Ectodermal cell (in vitro differentiated cells): ENCODE measurements around the gene LZTFL1.

Source experiments
- H3K27ac ChIP-seq: 2 replicates; pipeline ENCODE4 v1.7.0; 2013; ENCODE audit warnings: mild to moderate bottlenecking, low read depth, low read length; ENCODE audit not compliant: insufficient read depth, poor library complexity, severe bottlenecking
- H3K27me3 ChIP-seq: 2 replicates; pipeline ENCODE4 v1.7.0; 2013; ENCODE audit warnings: mild to moderate bottlenecking, low read length; ENCODE audit not compliant: insufficient read depth, control insufficient read depth, poor library complexity, severe bottlenecking
- H3K36me3 ChIP-seq: one replicate; pipeline ENCODE4 v1.7.0; 2013; ENCODE audit warnings: low read length; ENCODE audit not compliant: control insufficient read depth, insufficient read depth
- H3K4me1 ChIP-seq: one replicate; pipeline ENCODE4 v1.7.0; 2013; ENCODE audit warnings: low read length; ENCODE audit not compliant: control insufficient read depth, insufficient read depth
- H3K4me3 ChIP-seq: 2 replicates; pipeline ENCODE4 v1.7.0; 2013; ENCODE audit warnings: low read depth, low read length, control low read depth; ENCODE audit not compliant: insufficient read depth
- H3K9me3 ChIP-seq: 2 replicates; pipeline ENCODE4 v1.7.0; 2013; ENCODE audit warnings: mild to moderate bottlenecking, low read length, moderate library complexity; ENCODE audit not compliant: control insufficient read depth
- WGBS, 2 experiments: methylation state at CpG; one replicate each; pipeline ENCODE4 v1.1.7; 2013; ENCODE audit warnings: missing lambda C conversion rate in 2 of 2; 5-methylcytosine and 5-hydroxymethylcytosine counted together

LZTFL1 gene

DNA sequence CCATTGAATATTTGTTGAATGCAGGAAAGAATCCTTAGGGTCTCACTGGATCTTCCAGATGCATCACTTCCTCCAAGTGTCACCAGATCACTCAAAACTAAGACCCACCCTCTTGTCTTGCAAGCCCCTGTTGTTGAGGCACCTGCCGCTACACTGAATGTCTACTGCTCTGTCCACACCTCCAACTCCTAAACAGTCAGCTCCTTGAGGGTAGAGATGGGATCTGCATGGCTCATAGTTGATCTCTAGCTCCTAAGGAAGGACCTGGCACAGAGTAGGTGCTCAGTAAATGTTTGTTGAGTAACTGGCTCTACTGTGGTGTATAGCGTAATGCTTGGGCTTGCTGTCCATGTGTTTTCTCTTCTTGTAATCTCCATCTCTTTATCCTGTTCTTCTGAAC is 54.4 kb downstream of the LZTFL1 start:
- Histone ChIP-seq H3K9me3 (peaks cover 2% of the 10 kb centered on the region), H3K27ac (no peak overlapping the region), H3K4me3 (no peak overlapping the region), H3K27me3 (peaks cover under 1% of the 10 kb centered on the region), H3K4me1 (no peaks in the 10 kb centered on the region), H3K36me3 (no peaks in the 10 kb centered on the region)
- WGBS, 2 experiments = 83 to 94% methylated on average over 2 of the region's 2 CpGs

GRCh38 chr3:45786801-45787495 is 55.0 kb downstream of the LZTFL1 start:
- WGBS, 2 experiments = 74 to 80% methylated on average over 4 of the region's 4 CpGs
- H3K9me3 ChIP-seq = peaks cover 2% of the 10 kb centered on the region
- no peak overlapping the region for H3K27ac ChIP-seq
- no peak overlapping the region for H3K4me3 ChIP-seq
- no peaks in the 10 kb centered on the region for H3K27me3 ChIP-seq
- H3K36me3 ChIP-seq = no peaks in the 10 kb centered on the region
- no peaks in the 10 kb centered on the region for H3K4me1 ChIP-seq

DNA sequence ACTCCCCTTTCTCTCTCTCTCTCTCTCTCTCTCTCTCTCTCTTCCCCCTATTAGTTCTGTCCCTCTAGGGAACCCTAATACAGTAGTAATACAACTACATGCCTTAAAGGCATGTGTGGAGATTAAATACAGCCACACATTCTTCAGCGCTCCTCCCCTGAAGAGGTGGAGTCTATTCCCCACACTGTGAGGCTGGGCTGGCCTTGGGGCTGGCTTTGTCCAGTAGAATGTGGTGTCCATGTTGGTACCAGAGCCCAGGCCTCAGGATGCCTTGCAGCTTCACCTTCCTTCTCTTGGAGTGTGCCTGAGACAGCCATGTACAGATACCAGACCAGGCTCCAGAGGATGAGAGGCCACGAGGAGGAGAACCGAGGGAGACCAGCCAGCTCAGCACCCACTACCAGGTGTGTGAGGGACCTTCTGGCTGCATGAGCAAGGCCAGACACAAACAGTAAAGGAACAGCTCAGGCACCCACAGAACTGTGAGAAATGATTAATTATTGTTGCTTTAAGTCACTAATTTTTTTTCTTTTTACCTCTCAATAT is 56.2 kb downstream of the LZTFL1 start:
- WGBS, 2 experiments = 88 to 93% methylated on average over 3 of the region's 3 CpGs
- no peaks in the 10 kb centered on the region for H3K36me3 ChIP-seq
- no peak overlapping the region for H3K27ac ChIP-seq

DNA sequence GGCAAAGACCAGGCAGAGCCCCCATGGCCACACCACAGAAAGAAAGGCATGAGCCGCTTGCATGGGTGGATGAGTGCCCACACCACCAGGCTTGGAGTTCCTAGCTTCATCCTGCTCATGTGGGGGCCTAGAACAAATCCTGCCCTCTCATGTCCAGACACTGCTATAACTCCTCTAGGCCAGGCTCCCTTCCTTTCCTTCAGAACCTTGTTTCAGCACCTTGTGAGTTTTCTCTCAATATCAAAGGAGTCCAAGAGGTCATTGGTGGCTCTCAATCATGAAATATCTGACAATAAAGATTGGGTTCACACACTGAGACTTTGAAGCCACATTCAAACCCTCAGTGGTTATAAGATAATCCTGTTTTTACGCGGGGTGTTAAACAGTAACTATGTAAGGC is 58.3 kb downstream of the LZTFL1 start:
- Histone ChIP-seq H3K27me3 (no peaks in the 10 kb centered on the region), H3K36me3 (no peaks in the 10 kb centered on the region), H3K4me1 (no peaks in the 10 kb centered on the region), H3K4me3 (no peak overlapping the region), H3K27ac (no peak overlapping the region), H3K9me3 (no peaks in the 10 kb centered on the region)
- WGBS, 2 experiments = 93 to 95% methylated on average over 3 of the region's 3 CpGs

More for the DNA sequence above, 56.2 kb downstream of the LZTFL1 start:
- H3K9me3 ChIP-seq = peaks cover 2% of the 10 kb centered on the region
- no peaks in the 10 kb centered on the region for H3K4me1 ChIP-seq
- H3K27me3 ChIP-seq = no peaks in the 10 kb centered on the region
- H3K4me3 ChIP-seq = no peak overlapping the region

DNA sequence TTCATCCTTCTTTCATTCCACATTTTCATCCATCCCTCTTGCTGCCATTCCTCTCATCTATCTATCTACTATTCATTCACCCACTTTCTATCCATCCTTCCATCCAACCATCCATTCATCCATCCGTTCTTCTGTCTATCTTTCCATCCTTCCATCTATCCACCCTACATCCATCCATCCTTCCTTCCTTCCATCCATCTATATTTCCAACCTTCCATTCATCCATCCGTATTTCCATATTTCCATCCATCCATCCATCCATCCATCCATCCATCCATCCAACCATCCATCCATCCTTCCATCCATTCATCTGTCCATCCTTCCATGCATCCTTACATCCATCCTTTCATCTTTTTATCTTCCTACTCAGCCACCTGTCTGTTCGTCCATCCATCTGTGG is 59.5 kb downstream of the LZTFL1 start:
- WGBS, 2 experiments = 87% methylated on average over 3 of the region's 3 CpGs
- Histone ChIP-seq H3K4me1 (no peaks in the 10 kb centered on the region), H3K4me3 (no peak overlapping the region), H3K9me3 (no peaks in the 10 kb centered on the region), H3K36me3 (no peaks in the 10 kb centered on the region), H3K27ac (no peak overlapping the region), H3K27me3 (no peaks in the 10 kb centered on the region)

- Histone ChIP-seq H3K27me3 (no peaks in the 10 kb centered on the region), H3K27ac (no peak overlapping the region), H3K4me1 (no peaks in the 10 kb centered on the region), H3K9me3 (no peaks in the 10 kb centered on the region), H3K36me3 (no peaks in the 10 kb centered on the region), H3K4me3 (no peak overlapping the region)
- 92 to 93% methylated on average over 12 of the region's 12 CpGs for WGBS, 2 experiments
Observed at GRCh38 chr3:45781841-45782240, 60.1 kb downstream of the LZTFL1 start.

DNA sequence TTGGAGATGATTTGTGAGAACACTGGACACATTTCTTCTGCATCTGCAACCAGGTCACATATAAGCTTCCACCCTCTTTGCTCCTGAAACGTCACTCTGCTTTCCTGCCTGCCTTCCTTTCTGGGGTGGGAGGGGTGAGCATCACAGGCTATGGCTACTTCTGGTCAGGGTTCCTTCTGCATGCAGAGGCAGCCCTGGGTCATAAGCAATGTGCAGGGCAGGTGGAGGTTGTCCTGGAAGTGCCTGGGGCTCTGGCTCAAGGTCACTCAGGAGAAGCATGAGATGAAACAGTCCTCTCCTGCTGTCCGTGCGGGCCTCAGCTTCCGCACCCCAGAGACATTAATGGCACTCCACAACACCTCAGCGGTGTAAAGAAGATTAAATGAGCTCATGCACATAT is 60.6 kb downstream of the LZTFL1 start:
- Histone ChIP-seq H3K27me3 (no peaks in the 10 kb centered on the region), H3K9me3 (no peaks in the 10 kb centered on the region), H3K27ac (no peak overlapping the region), H3K4me3 (no peak overlapping the region), H3K4me1 (no peaks in the 10 kb centered on the region), H3K36me3 (no peaks in the 10 kb centered on the region)
- WGBS, 2 experiments = 93 to 94% methylated on average over 5 of the region's 5 CpGs

DNA sequence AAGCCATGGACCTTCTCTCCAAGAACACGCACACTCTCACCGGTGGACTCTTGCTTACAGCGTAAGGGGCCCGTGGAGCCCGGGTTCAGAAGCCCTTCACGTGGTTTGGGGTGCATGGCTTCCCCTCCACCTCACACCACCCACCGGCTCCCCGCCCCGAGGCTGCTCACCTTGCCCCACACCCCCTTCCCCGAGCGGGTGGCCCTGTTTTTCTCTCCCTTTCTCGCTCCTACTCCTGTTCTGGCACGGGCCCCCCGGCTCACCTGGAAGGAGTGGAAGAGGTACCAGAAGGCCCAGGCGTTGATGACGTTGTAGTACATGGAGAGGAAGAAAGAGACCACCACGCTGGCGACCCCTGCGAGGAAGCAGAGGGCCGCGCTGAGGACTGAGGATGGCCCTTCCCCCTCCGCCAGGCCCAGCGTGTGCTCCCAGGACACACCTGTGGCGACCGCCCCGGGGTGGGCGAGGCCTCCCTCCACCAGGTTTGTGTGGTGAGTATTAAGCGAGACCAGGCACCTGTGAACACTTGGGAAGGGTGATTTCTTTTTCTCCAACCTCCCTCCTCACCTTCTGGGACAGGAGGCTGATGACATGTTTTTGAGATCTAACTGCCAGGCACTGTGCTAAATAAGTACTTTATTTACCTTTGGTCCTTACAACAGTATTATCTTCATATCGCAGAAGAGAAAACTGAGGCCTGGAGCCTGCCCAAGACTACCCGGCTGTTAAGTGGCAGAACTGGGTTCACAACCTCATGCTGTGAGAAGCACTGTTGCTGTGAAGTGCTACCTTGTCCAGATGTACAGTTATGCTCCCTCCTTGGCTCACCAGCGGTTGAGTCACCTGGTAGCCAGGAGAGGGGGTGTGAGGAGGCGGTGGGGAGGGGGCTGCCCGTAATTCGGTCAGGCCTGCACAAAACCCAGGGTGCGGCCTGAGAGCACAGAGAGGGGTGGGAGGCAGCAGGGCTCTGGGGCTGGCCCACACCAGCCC is 61.9 kb downstream of the LZTFL1 start:
- 92 to 93% methylated on average over 35 of the region's 35 CpGs for WGBS, 2 experiments
- no peaks in the 10 kb centered on the region for H3K36me3 ChIP-seq
- no peaks in the 10 kb centered on the region for H3K27me3 ChIP-seq
- no peaks in the 10 kb centered on the region for H3K4me1 ChIP-seq
- no peak overlapping the region for H3K27ac ChIP-seq
- no peaks in the 10 kb centered on the region for H3K9me3 ChIP-seq
- no peak overlapping the region for H3K4me3 ChIP-seq

- Histone ChIP-seq H3K27ac (no peak overlapping the region), H3K27me3 (no peaks in the 10 kb centered on the region), H3K4me1 (no peaks in the 10 kb centered on the region), H3K4me3 (no peak overlapping the region), H3K9me3 (no peaks in the 10 kb centered on the region), H3K36me3 (no peaks in the 10 kb centered on the region)
- WGBS, 2 experiments = 78 to 83% methylated on average over 3 of the region's 3 CpGs
Observed at GRCh38 chr3:45778761-45779201, 63.1 kb downstream of the LZTFL1 start.
